ENCODE data around the gene PAGE2.
"Not testable (repeated sequence)": the region's sequence is repeated elsewhere in the genome, so short reads cannot be mapped to it uniquely, and the experiment has no call there.

PAGE2 gene

GRCh38 chrX:55127692-55128091, 38.9 kb downstream of the PAGE2 start:
- DNase-seq, result no peak

DNA sequence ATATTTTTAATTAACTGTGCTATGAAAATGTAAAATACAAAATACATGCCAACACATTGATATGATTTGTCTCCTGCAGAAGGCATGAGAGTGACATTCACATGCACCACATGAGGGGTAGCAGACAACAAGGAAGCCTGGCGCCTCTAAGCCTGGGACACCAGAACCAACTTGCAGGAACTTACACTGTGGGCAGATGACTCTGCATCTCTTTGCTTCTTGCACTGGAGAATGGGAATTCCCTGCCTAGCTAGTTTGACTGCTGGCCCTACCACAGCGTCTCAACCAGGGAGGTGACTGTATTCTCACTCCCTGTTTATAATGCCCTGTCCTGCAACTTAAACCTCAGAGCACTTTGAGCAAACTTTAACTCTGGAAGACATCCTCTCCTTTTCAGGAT, 40.5 kb downstream of the PAGE2 start:
- no peak for DNase-seq

DNA sequence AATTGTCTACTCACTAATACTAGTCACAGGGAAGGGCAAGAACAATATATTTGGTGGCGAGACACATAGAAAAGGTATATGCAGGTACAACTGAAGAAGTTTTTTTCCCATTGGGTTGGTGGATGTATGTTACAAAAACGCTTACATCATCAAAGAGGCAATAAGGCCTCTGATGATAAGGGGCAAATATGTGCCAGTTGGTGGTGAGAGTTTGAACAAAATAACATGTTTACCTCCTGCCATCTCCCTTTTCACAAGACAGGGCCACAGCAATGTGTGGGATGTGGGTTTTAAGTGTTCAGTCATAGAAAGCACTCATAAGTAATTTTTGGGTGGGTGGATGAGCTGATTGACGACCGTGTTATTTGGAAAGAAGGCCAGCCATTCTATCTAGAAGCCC, 41.7 kb downstream of the PAGE2 start:
- DNase-seq, result no peak

DNA sequence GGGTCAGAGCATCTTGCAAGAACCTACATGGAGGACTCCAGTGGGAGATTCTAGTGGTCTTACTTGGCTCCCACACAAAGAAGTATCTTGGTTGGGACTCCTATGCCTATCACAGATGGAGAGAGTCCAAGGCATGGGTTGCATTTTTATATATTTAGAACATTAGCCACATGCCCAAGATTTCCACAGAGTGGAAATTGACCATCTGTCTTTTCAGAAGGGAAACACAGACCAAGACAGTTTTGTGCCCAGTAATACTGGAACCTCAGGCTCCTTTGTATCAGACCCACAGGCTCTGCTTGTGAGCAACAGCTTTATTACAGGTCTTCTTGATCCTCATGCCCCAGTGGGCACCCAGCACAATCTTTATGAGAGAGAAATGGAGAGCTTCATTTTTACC, 43.6 kb downstream of the PAGE2 start:
- DNase-seq, result no peak

DNA sequence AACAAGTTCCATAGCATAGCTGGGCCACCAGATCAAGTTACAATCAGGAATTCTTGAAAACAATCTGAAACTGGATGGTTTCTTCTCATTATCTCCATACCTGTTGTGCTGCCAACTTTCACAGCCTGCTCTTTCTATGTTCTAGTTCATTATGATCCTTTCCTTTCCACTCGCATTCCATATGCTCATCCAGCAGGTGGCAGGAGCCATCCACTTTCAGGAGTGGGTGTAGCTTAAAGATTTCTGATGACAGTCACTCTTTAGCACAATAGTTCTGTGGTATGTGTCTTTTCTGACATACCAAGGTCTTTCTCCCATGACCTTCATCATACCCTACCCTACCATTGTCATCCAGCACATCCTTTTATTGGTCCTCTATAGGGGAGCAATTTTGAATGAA, 46.4 kb downstream of the PAGE2 start:
- no peak for DNase-seq

- not testable (repeated sequence) for DNase-seq
Measured at GRCh38 chrX:55140800-55141199, 52.0 kb downstream of the PAGE2 start.
